ENCODE measurements around the gene MARK2.

MARK2 gene

GRCh38 chr11:63915961-63916836, 77.3 kb downstream of the MARK2 start:
- TF ChIP-seq CTCF (IDR thresholded peaks at IDR 0.05): peak; percentile 84
- TF ChIP-seq ZFX (IDR thresholded peaks at IDR 0.05; ENCODE audit: borderline replicate concordance): no peak
- H3K27ac ChIP-seq: peak overlapping the region; percentile 95

- no peak for TF ChIP-seq CTCF (IDR thresholded peaks at IDR 0.05)
- TF ChIP-seq ZFX (IDR thresholded peaks at IDR 0.05; ENCODE audit: borderline replicate concordance): no peak
- peak within 1 kb of the TSS; percentile 95 for H3K27ac ChIP-seq
Measured at GRCh38 chr11:63916837-63917691, 78.2 kb downstream of the MARK2 start, which contains the start of gene RCOR2. TSS of gene RCOR2 (minus strand) at chr11:63917164. CDS start at chr11:63916456, 708 bp downstream.

GRCh38 chr11:63917692-63918506, 79.0 kb downstream of the MARK2 start:
- TF ChIP-seq ZFX (IDR thresholded peaks at IDR 0.05; ENCODE audit: borderline replicate concordance) (no peak), CTCF (IDR thresholded peaks at IDR 0.05) (no peak)
- peak overlapping the region; percentile 95 for H3K27ac ChIP-seq

GRCh38 chr11:63918507-63919191, 79.7 kb downstream of the MARK2 start:
- TF ChIP-seq CTCF (IDR thresholded peaks at IDR 0.05): no peak
- TF ChIP-seq ZFX (IDR thresholded peaks at IDR 0.05; ENCODE audit: borderline replicate concordance): no peak
- H3K27ac ChIP-seq: peak overlapping the region; percentile 95

GRCh38 chr11:63919267-63920125, 80.6 kb downstream of the MARK2 start:
- peak overlapping the region; percentile 95 for H3K27ac ChIP-seq
- TF ChIP-seq ZFX (IDR thresholded peaks at IDR 0.05; ENCODE audit: borderline replicate concordance) (no peak), CTCF (IDR thresholded peaks at IDR 0.05) (no peak)
